DMS153 (cell line): ENCODE measurements around the gene ZNF428.

Experiments used
- DNase-seq: peaks from one replicate; lab custom pipeline; 2025; lab: John Stamatoyannopoulos, UW

The ZNF428 gene

GRCh38 chr19:43562226-43562697 is 57.2 kb downstream of the ZNF428 start:
- DNase-seq = no peak

DNA sequence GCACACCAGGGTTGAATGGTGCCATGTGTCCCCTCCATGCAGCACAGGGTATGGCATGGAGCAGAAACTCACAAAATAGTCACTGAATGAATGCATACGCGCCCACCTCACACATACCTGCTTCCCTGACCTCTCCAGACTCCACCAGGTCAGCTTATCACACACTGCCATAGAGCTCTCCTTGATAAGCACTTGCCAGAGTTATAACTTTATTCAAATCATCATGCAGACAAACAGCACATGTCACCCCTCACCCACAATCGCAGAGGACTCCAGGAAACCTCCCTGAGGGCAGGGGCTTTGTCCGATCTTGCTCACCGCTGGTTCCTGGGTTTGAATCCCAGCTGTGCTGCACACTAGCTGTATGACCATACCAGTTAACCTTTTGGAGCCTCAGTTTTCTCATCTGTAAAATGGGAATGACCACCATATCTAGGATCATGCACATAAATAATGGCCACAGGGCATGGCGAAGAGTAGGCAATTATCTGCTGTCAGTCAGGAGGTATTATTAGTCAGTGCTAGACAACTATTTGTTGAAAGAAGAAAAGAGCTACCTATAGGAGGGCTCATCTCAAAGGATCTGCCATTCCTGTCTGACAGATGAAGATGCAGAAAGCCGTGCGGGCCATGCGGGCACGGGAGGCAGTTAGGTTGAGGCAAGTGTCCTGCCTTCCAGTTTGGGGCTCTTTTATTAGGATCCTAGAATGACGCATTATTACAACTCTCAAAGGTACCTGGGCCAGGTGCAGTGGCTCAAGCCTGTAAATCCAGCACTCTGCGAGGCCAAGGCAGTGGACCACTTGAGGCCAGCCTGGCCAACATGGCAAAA is 58.1 kb downstream of the ZNF428 start:
- DNase-seq = no peak

DNA sequence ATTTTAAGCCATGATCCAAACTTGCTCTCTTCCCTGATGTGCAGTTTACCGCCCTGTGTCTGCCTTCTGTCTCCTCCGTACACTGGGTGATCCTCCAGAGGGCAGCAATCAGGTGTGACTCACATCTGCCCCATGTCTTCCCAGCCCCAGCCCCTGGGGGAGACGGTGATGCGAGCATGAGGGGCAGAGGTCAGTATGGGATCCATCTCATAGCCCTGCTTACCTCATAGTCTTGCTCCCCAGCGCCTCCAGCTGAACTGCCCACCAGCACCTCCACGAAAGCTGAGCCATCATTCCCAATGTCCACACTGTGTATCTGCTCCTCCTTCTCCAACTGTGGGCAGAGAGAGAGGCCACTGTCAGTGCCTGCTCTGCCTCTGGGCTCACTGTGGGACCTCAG is 58.7 kb downstream of the ZNF428 start:
- DNase-seq = no peak
